Measurements from ENCODE around the gene LRIG1. TPM values are rescaled to one million over a fixed set of nuclear protein-coding genes. Genes with fewer than 3 reads are reported as not detected.

LRIG1 gene
- total and polyA plus RNA-seq, 2 of the 8 experiments (the other 6 are each of a cell fraction or from before 2014, with no cell fraction given) = 78.1 to 88.7 TPM

DNA sequence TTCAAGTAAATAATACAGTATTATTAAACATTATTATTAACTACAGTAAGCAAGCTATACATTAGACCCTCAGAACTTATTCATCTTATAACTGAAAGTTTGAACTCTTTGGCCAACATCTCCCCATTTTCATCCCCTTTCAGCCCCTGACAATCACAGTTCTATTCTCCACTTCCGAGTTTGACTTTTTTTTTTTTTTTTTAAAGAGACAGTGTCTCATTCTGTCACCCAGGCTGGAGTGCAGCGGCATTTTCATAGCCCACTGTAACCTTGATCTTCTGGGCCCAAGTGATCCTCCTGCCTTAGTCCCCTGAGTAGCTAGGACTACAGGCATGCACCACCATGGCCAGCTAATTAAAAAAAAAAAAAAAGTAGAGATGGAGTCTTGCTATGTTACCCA lies 41.3 kb upstream of the LRIG1 start:
- H2AK5ac ChIP-seq (ENCODE audit: low read depth, low read length) = no peak overlapping the region
- no peaks in the 10 kb centered on the region for H3K27me3 ChIP-seq (replicated peaks in 1 of 4; ENCODE audit: control insufficient read depth in 3 of 4, extremely low read depth in 1 of 4, insufficient read depth in 3 of 4, low read length in 3 of 4)
- no peaks in the 10 kb centered on the region for H4K20me1 ChIP-seq (replicated peaks in 1 of 2; ENCODE audit: control insufficient read depth in 1 of 2, insufficient read depth in 2 of 2, low read length in 2 of 2)
- H2BK5ac ChIP-seq (ENCODE audit: low read depth, low read length) = no peak overlapping the region
- peaks cover 0 to 2% (median 0%) of the 10 kb centered on the region in 4 experiments; a peak in 2 of 7 replicates for H3K4me1 ChIP-seq (replicated peaks in 1 of 4; ENCODE audit: control insufficient read depth in 3 of 4, insufficient read depth in 4 of 4, low read length in 3 of 4)
- no peaks in the 10 kb centered on the region for H3K23me2 ChIP-seq (ENCODE audit: low read depth, low read length)
- no peak overlapping the region for H3K18ac ChIP-seq (ENCODE audit: extremely low read depth, low read length)
- FAIRE-seq (no peak), DNase-seq (ENCODE audit: low read depth in 1 of 2, low spot score in 2 of 2) (no peak)
- no peak overlapping the region for H2BK15ac ChIP-seq (ENCODE audit: low read length)
- no peak overlapping the region for H2BK20ac ChIP-seq (ENCODE audit: low read length)
- H3K79me1 ChIP-seq (ENCODE audit: low read depth, low read length) = no peaks in the 10 kb centered on the region
- H3K27ac ChIP-seq (ENCODE audit: low read depth, low read length) = no peak overlapping the region
- ChIA-PET CTCF (ENCODE audit: partially characterized antibody) (interaction anchor here (1.1 to 1.3 kb wide), 2 partner anchors 9 to 14 kb away, joined by 3 to 5 read pairs; no protein-coding TSS in a partner anchor), POLR2A (ENCODE audit: partially characterized antibody) (interaction anchor here (1.0 kb wide), 1 partner anchor 10 kb away, joined by 3 read pairs; no protein-coding TSS in a partner anchor)
- peaks cover 0 to 8% of the 10 kb centered on the region in 2 experiments; a peak in 1 of 4 replicates for H3K9me3 ChIP-seq (ENCODE audit: insufficient read depth in 2 of 2, low read depth in 1 of 2, low read length in 1 of 2)
- H3K79me2 ChIP-seq (ENCODE audit: control insufficient read depth in 1 of 2, insufficient read depth in 2 of 2, low read length in 2 of 2) = no peaks in the 10 kb centered on the region
- H3K4me3 ChIP-seq (ENCODE audit: extremely low read depth in 1 of 4, insufficient read depth in 2 of 4, low read depth in 3 of 4, low read length in 4 of 4) = no peak overlapping the region
- no peak overlapping the region for H2BK12ac ChIP-seq (ENCODE audit: low read depth, low read length)
- no peak overlapping the region for H3K9ac ChIP-seq (replicated peaks in 1 of 4; ENCODE audit: extremely low read depth in 1 of 4, low read depth in 3 of 4, low read length in 3 of 4)
- no peak overlapping the region for H3K4me2 ChIP-seq (ENCODE audit: insufficient read depth in 1 of 2, low read depth in 2 of 2, low read length in 2 of 2)
- H3K23ac ChIP-seq (ENCODE audit: insufficient read length) = no peak overlapping the region
- no peak overlapping the region for H3K14ac ChIP-seq (ENCODE audit: insufficient read length)
- no peak overlapping the region for H4K5ac ChIP-seq (ENCODE audit: insufficient read length, low read depth, low read length)
- no peak overlapping the region for H4K8ac ChIP-seq (ENCODE audit: extremely low read depth, insufficient read depth, low read length)
- H4K91ac ChIP-seq (replicated peaks; ENCODE audit: insufficient read length, low read length) = no peak overlapping the region
- H3K56ac ChIP-seq (replicated peaks; ENCODE audit: insufficient read length, low read depth, low read length) = no peak overlapping the region
- H3K4ac ChIP-seq (replicated peaks; ENCODE audit: insufficient read length, low read depth, low read length) = no peak overlapping the region
- WGBS, 2 experiments (ENCODE audit: extremely low coverage in 1 of 2, insufficient coverage in 1 of 2, insufficient read length in 1 of 2, insufficient replicate concordance in 2 of 2, low coverage in 1 of 2, low lambda C conversion rate in 2 of 2, missing lambda C conversion rate in 1 of 2) = 72% methylated on average over 2 of the region's 2 CpGs; no CpG with 5 or more reads in 1 of the 2 experiments
- H2BK120ac ChIP-seq (replicated peaks; ENCODE audit: low read depth, low read length) = no peak overlapping the region
- H2AFZ ChIP-seq (ENCODE audit: low read length) = no peak overlapping the region
- peaks cover 0 to 5% (median 0%) of the 10 kb centered on the region in 4 experiments; a peak in 1 of 8 replicates for H3K36me3 ChIP-seq (ENCODE audit: control insufficient read depth in 2 of 4, insufficient read depth in 4 of 4, low read length in 3 of 4)
- TF ChIP-seq, protein P1, sequence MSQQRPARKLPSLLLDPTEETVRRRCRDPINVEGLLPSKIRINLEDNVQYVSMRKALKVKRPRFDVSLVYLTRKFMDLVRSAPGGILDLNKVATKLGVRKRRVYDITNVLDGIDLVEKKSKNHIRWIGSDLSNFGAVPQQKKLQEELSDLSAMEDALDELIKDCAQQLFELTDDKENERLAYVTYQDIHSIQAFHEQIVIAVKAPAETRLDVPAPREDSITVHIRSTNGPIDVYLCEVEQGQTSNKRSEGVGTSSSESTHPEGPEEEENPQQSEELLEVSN (IDR thresholded peaks at IDR 0.05) = no peak
- TF ChIP-seq JUND (IDR thresholded peaks at IDR 0.05; ENCODE audit: low read length) = no peak
- TF ChIP-seq NRF1 (IDR thresholded peaks at IDR 0.05; ENCODE audit: low read depth, low read length) = no peak
- no peak for TF ChIP-seq TAF1 (IDR thresholded peaks at IDR 0.05; ENCODE audit: low read depth, low read length)
- no peak for TF ChIP-seq SP2 (IDR thresholded peaks at IDR 0.05; ENCODE audit: low read length)
- TF ChIP-seq RNF2 (IDR thresholded peaks at IDR 0.05; ENCODE audit: borderline replicate concordance, low read depth, low read length, missing control alignments, poor library complexity, severe bottlenecking) = no peak
- TF ChIP-seq KDM1A (IDR thresholded peaks at IDR 0.05; ENCODE audit: borderline replicate concordance, low read length) = no peak
- no peak for TF ChIP-seq RXRA (IDR thresholded peaks at IDR 0.05; ENCODE audit: insufficient read depth, low read depth, low read length)
